WI38 (cell line): ENCODE results near the gene REPIN1.

Source experiments
- H3K4me3 ChIP-seq: 2 replicates; pipeline ENCODE4 v1.5.1; 2011; ENCODE audit warnings: low read depth, mild to moderate bottlenecking, control low read depth, low read length
- CTCF ChIP-seq: IDR thresholded peaks from 2 replicates; pipeline ENCODE4 v1.5.1; 2012; ENCODE audit warnings: low read depth, mild to moderate bottlenecking, control low read depth, low read length

Gene REPIN1

GRCh38 chr7:150361402-150361801, 7.2 kb upstream of the REPIN1 start:
- no peak overlapping the region for H3K4me3 ChIP-seq
- no peak for TF ChIP-seq CTCF

GRCh38 chr7:150361807-150362621, 6.6 kb upstream of the REPIN1 start:
- no peak overlapping the region for H3K4me3 ChIP-seq
- TF ChIP-seq CTCF = no peak

- H3K4me3 ChIP-seq = no peak overlapping the region
- TF ChIP-seq CTCF = no peak
Measured at GRCh38 chr7:150363370-150363769, 5.3 kb upstream of the REPIN1 start.

- no peak overlapping the region for H3K4me3 ChIP-seq
Measured at GRCh38 chr7:150363872-150364271, 4.8 kb upstream of the REPIN1 start.

GRCh38 chr7:150365194-150365593, 3.4 kb upstream of the REPIN1 start:
- TF ChIP-seq CTCF = no peak
- H3K4me3 ChIP-seq = no peak overlapping the region

More at GRCh38 chr7:150363872-150364271, 4.8 kb upstream of the REPIN1 start:
- no peak for TF ChIP-seq CTCF

GRCh38 chr7:150365673-150366398, 2.8 kb upstream of the REPIN1 start:
- no peak for TF ChIP-seq CTCF
- no peak overlapping the region for H3K4me3 ChIP-seq

- peak overlapping the region; percentile 80 for H3K4me3 ChIP-seq
- TF ChIP-seq CTCF = no peak
Measured at GRCh38 chr7:150367677-150368095, 936 bp upstream of the REPIN1 start.
